Measurements from ENCODE around the gene KIAA0586.

DNA sequence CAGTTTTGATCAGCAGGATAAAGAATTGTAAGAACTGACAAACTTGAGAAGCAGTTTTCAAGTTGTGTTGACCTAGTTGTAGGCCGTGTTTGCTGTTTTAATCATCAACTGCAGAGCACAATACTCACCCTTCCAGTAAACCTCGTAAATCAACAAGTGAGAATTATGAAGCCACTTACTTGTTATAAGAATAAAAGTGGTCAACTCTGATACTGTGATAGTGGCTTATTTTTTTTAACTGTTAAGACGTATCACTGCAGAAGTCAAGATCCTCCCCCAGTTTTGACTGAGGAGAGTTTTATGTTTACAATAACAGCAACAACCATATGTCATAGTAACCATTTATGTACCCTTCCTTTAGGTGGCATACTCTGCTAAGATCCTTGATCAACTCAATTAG, 109.5 kb downstream of the KIAA0586 start:
- TF ChIP-seq CAMTA2 (CRISPR knock-in tag; IDR thresholded peaks at IDR 0.05; ENCODE audit: borderline replicate concordance), result no peak
- TF ChIP-seq RFX1 (IDR thresholded peaks at IDR 0.05), result no peak
- TF ChIP-seq ZNF180 (CRISPR knock-in tag; IDR thresholded peaks at IDR 0.05; ENCODE audit: borderline replicate concordance, low read depth), result no peak
- TF ChIP-seq, protein P1, sequence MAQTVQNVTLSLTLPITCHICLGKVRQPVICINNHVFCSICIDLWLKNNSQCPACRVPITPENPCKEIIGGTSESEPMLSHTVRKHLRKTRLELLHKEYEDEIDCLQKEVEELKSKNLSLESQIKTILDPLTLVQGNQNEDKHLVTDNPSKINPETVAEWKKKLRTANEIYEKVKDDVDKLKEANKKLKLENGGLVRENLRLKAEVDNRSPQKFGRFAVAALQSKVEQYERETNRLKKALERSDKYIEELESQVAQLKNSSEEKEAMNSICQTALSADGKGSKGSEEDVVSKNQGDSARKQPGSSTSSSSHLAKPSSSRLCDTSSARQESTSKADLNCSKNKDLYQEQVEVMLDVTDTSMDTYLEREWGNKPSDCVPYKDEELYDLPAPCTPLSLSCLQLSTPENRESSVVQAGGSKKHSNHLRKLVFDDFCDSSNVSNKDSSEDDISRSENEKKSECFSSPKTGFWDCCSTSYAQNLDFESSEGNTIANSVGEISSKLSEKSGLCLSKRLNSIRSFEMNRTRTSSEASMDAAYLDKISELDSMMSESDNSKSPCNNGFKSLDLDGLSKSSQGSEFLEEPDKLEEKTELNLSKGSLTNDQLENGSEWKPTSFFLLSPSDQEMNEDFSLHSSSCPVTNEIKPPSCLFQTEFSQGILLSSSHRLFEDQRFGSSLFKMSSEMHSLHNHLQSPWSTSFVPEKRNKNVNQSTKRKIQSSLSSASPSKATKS (CRISPR knock-in tag; IDR thresholded peaks at IDR 0.05), result no peak
- TF ChIP-seq, protein P2, sequence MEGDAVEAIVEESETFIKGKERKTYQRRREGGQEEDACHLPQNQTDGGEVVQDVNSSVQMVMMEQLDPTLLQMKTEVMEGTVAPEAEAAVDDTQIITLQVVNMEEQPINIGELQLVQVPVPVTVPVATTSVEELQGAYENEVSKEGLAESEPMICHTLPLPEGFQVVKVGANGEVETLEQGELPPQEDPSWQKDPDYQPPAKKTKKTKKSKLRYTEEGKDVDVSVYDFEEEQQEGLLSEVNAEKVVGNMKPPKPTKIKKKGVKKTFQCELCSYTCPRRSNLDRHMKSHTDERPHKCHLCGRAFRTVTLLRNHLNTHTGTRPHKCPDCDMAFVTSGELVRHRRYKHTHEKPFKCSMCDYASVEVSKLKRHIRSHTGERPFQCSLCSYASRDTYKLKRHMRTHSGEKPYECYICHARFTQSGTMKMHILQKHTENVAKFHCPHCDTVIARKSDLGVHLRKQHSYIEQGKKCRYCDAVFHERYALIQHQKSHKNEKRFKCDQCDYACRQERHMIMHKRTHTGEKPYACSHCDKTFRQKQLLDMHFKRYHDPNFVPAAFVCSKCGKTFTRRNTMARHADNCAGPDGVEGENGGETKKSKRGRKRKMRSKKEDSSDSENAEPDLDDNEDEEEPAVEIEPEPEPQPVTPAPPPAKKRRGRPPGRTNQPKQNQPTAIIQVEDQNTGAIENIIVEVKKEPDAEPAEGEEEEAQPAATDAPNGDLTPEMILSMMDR (CRISPR knock-in tag; IDR thresholded peaks at IDR 0.05), result no peak
- TF ChIP-seq POLR2AphosphoS2 (IDR thresholded peaks at IDR 0.05; ENCODE audit: low read depth, low read length), result no peak
- no peak for TF ChIP-seq GABPA (IDR thresholded peaks at IDR 0.05; ENCODE audit: low read depth, low read length)
- no peak for TF ChIP-seq GABPA (CRISPR knock-in tag; IDR thresholded peaks at IDR 0.05; ENCODE audit: low read depth)
- no peak for TF ChIP-seq HMG20A (CRISPR knock-in tag; IDR thresholded peaks at IDR 0.05; ENCODE audit: borderline replicate concordance)
- no peak for TF ChIP-seq KDM5B (CRISPR knock-in tag; IDR thresholded peaks at IDR 0.05; ENCODE audit: borderline replicate concordance)
- TF ChIP-seq POLR2AphosphoS5 (IDR thresholded peaks at IDR 0.05; ENCODE audit: low read depth, low read length), result no peak
- no peak for TF ChIP-seq EZH2 (conservative IDR thresholded peaks at IDR 0.05; ENCODE audit: low read depth, low read length)
- no peak for TF ChIP-seq TAF1 (CRISPR knock-in tag; IDR thresholded peaks at IDR 0.05)

Data from HepG2 (cell line).